GM19328 (cell line): ENCODE measurements around the gene ABTB2.
A peak's percentile ranks its signal among the peaks of the same experiment; 100 is the strongest.

ENCODE experiments used
- ATAC-seq: cut with Tn5 transposase; IDR thresholded peaks from one replicate; pipeline ENCODE4 v1.9.1; 2021; ENCODE audit warnings: mild to moderate bottlenecking, moderate library complexity; ENCODE audit not compliant: unreplicated experiment

Gene ABTB2

GRCh38 chr11:34344410-34344767, 13.4 kb downstream of the ABTB2 start:
- ATAC-seq: no peak

- no peak for ATAC-seq
Observed at GRCh38 chr11:34343686-34344085, 14.1 kb downstream of the ABTB2 start.

- ATAC-seq: no peak
Observed at GRCh38 chr11:34343153-34343552, 14.7 kb downstream of the ABTB2 start.

GRCh38 chr11:34341931-34342533, 15.8 kb downstream of the ABTB2 start:
- no peak for ATAC-seq

- ATAC-seq: no peak
Observed at GRCh38 chr11:34341096-34341495, 16.7 kb downstream of the ABTB2 start.

- no peak for ATAC-seq
Observed at GRCh38 chr11:34340653-34341052, 17.2 kb downstream of the ABTB2 start.

- peak; percentile 54 for ATAC-seq
Observed at GRCh38 chr11:34339149-34340064, 18.4 kb downstream of the ABTB2 start.

GRCh38 chr11:34337016-34337415, 20.8 kb downstream of the ABTB2 start:
- ATAC-seq: no peak

GRCh38 chr11:34335801-34336200, 22.0 kb downstream of the ABTB2 start:
- ATAC-seq: no peak

- no peak for ATAC-seq
Observed at GRCh38 chr11:34335331-34335730, 22.5 kb downstream of the ABTB2 start.

- no peak for ATAC-seq
Observed at GRCh38 chr11:34333787-34334186, 24.0 kb downstream of the ABTB2 start.

GRCh38 chr11:34332524-34332923, 25.3 kb downstream of the ABTB2 start:
- ATAC-seq: no peak

GRCh38 chr11:34331736-34332135, 26.1 kb downstream of the ABTB2 start:
- no peak for ATAC-seq

- ATAC-seq: no peak
Observed at GRCh38 chr11:34331329-34331728, 26.5 kb downstream of the ABTB2 start.

- ATAC-seq: no peak
Observed at GRCh38 chr11:34330653-34331052, 27.2 kb downstream of the ABTB2 start.

GRCh38 chr11:34329876-34330275, 27.9 kb downstream of the ABTB2 start:
- ATAC-seq: no peak

GRCh38 chr11:34328632-34328910, 29.2 kb downstream of the ABTB2 start:
- no peak for ATAC-seq

GRCh38 chr11:34327804-34328631, 29.8 kb downstream of the ABTB2 start:
- no peak for ATAC-seq

- ATAC-seq: no peak
Observed at GRCh38 chr11:34324466-34324865, 33.3 kb downstream of the ABTB2 start.

GRCh38 chr11:34323601-34324000, 34.2 kb downstream of the ABTB2 start:
- ATAC-seq: no peak

- ATAC-seq: no peak
Observed at GRCh38 chr11:34318111-34319037, 39.4 kb downstream of the ABTB2 start.
